Measurements from ENCODE around the gene OR13J1.

DNA sequence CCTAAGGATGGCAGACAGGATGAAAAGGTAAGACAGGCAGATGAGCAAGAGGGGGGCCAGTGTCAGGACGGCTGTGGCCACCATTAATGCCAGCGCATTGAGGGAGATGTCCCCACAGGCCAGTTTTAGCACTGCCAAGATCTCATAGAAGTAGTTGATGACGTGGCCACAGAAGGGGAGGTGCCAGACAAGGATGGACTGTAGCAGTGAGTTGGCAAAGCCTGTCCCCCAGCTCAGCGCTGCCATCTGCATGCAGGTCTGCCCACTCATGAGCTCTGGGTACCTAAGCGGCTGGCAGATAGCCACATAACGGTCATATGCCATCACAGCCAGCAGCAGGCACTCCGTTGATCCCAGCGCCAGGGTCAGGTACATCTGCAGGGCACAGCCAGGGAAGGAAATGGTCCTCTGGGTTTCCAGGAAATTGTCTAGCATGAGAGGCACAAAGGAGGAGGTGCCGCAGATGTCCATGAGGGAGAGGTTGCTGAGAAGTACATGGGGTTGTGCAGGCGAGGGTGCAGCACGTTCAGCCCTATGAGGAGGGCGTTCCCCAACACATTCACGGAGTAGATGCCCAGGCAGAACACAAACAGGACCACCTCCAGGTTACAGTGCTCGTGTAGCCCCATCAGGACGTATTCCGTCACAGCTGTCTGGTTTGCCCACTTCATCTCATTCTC is 10.8 kb downstream of the OR13J1 start:
- no peak for TF ChIP-seq POLR2A (IDR thresholded peaks at IDR 0.05)
- TF ChIP-seq POLR2AphosphoS5 (IDR thresholded peaks at IDR 0.05), result no peak
- TF ChIP-seq, protein P1, sequence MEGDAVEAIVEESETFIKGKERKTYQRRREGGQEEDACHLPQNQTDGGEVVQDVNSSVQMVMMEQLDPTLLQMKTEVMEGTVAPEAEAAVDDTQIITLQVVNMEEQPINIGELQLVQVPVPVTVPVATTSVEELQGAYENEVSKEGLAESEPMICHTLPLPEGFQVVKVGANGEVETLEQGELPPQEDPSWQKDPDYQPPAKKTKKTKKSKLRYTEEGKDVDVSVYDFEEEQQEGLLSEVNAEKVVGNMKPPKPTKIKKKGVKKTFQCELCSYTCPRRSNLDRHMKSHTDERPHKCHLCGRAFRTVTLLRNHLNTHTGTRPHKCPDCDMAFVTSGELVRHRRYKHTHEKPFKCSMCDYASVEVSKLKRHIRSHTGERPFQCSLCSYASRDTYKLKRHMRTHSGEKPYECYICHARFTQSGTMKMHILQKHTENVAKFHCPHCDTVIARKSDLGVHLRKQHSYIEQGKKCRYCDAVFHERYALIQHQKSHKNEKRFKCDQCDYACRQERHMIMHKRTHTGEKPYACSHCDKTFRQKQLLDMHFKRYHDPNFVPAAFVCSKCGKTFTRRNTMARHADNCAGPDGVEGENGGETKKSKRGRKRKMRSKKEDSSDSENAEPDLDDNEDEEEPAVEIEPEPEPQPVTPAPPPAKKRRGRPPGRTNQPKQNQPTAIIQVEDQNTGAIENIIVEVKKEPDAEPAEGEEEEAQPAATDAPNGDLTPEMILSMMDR (IDR thresholded peaks at IDR 0.05), result no peak

All from breast epithelium (tissue), 3 donors.